Measurements from ENCODE around the gene EPB41L4B.
A peak's percentile ranks its signal among the peaks of the same experiment; 100 is the strongest.

Gene EPB41L4B

DNA sequence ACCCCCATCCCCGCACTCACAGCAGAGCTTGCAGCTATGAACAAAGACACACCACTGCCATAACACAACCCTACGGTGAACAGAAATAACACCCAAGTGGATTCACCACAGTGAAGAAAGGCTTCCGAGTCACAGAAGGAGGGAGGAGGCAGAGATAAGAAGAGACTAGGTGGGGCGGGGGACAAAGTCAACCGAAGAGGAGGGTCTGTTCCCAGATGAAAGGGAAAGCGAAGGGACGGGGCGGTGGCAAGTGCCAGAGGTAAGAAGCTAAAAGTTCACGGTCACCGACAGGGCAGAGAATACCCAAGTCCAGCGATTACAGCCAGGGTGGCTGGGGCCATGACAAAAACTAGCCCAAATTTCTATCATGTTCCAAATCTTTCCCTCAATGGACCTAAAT lies 21.0 kb downstream of the EPB41L4B start:
- TF ChIP-seq, protein P1, sequence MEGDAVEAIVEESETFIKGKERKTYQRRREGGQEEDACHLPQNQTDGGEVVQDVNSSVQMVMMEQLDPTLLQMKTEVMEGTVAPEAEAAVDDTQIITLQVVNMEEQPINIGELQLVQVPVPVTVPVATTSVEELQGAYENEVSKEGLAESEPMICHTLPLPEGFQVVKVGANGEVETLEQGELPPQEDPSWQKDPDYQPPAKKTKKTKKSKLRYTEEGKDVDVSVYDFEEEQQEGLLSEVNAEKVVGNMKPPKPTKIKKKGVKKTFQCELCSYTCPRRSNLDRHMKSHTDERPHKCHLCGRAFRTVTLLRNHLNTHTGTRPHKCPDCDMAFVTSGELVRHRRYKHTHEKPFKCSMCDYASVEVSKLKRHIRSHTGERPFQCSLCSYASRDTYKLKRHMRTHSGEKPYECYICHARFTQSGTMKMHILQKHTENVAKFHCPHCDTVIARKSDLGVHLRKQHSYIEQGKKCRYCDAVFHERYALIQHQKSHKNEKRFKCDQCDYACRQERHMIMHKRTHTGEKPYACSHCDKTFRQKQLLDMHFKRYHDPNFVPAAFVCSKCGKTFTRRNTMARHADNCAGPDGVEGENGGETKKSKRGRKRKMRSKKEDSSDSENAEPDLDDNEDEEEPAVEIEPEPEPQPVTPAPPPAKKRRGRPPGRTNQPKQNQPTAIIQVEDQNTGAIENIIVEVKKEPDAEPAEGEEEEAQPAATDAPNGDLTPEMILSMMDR (IDR thresholded peaks at IDR 0.05), result no peak
- no peaks in the 10 kb centered on the region for H3K36me3 Mint-ChIP-seq (ENCODE audit: low read depth)
- DNase-seq, result no peak
- H3K4me1 Mint-ChIP-seq, result peaks cover 26% of the 10 kb centered on the region
- H3K27ac Mint-ChIP-seq, result no peak overlapping the region
- peaks cover 13% of the 10 kb centered on the region for H3K27me3 Mint-ChIP-seq (ENCODE audit: low read depth, poor library complexity)
- no peak overlapping the region for H3K4me3 Mint-ChIP-seq
- H3K9me3 Mint-ChIP-seq, result no peaks in the 10 kb centered on the region

DNA sequence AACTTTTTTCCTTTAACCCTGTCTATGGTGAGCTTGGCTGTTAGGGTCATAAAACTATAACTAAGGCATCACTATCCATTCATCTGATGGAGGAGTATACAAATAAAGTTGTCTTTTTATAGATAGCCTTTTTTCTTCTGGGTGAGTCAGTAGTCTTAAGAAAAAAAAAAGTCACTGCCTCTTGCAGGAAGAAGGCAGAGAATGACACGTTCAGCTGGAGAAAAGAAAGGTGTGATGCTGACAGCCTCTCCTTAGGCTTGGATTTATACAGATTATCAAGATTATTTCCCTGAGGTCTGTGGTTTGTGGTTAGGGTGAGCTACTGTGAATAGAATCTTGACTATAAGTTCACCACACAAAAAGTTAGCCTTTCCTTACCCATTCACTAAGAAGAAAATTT lies 23.0 kb downstream of the EPB41L4B start:
- no peaks in the 10 kb centered on the region for H3K36me3 Mint-ChIP-seq (ENCODE audit: low read depth)
- DNase-seq, result no peak

DNA sequence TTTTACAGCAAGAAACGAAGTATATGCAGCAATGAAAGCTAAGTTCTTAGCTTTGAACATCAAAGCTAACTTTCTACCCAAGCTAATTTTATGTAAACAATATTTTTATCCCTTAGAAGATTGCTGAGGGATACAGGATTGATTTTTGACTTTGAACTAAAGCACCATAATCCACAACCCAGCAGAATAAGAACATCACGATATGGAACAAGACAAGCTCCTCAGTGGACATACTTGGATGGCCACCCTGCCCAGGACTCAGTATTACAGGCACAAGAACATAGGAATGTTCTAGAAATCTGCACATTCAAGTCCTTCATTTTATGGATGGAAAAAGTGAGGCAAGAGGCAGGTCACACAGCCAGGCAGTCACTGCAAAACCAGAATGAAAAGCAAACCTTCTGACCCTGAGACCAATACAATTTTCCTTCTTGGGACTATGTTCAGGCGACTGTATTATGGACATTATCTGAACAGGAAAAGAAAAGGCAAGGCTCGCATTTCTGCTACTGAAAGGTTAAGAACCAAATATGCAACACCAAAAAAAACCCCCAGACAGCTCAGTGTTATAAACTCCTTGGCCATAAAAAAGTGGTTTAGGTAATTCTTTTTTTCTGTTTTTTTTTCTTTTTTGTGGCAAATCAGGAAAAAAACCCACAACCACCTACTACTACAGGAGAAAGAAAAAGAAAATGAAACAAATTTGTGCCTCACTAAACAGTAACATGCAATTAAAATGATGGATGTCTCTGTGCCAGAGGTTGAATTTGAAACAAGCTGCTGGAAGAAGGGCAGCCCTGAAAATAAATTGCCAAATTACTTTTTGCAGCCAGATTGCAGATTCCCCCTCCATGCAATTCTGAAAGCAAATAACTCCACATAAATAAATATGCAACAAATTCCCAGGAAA lies 25.4 kb downstream of the EPB41L4B start:
- Mint-ChIP-seq H3K27ac (peak overlapping the region; percentile 75), H3K36me3 (ENCODE audit: low read depth) (no peaks in the 10 kb centered on the region), H3K4me3 (no peak overlapping the region), H3K4me1 (peaks cover 20% of the 10 kb centered on the region), H3K9me3 (no peaks in the 10 kb centered on the region), H3K27me3 (ENCODE audit: low read depth, poor library complexity) (peaks cover 12% of the 10 kb centered on the region)
- TF ChIP-seq, protein P1 (IDR thresholded peaks at IDR 0.05), result no peak
- DNase-seq, result no peak

More for the DNA sequence above, 23.0 kb downstream of the EPB41L4B start:
- Mint-ChIP-seq H3K4me3 (no peak overlapping the region), H3K9me3 (no peaks in the 10 kb centered on the region), H3K27ac (no peak overlapping the region), H3K4me1 (peaks cover 20% of the 10 kb centered on the region), H3K27me3 (ENCODE audit: low read depth, poor library complexity) (peaks cover 17% of the 10 kb centered on the region)
- TF ChIP-seq, protein P1 (IDR thresholded peaks at IDR 0.05), result no peak

DNA sequence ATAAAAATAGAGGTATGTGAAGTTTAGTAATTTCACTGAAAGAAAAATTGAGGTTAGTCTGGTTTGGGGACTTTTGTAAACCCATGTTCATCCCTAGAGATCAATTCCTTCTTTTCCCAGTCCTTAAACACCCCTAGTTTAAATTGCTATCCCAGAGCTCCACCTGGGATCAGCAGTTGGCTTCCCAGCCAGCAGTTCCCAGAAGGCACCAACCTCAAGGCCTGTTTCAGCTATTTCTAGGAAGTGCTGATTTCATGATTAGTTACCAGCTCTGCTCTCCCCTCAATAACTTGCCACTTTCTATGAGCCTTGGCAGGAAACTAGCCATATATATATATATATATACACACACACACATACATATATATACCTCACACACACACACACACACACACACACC lies 30.5 kb downstream of the EPB41L4B start:
- Mint-ChIP-seq H3K27ac (no peak overlapping the region), H3K4me1 (peaks cover 7% of the 10 kb centered on the region), H3K36me3 (ENCODE audit: low read depth) (no peaks in the 10 kb centered on the region), H3K9me3 (no peaks in the 10 kb centered on the region), H3K27me3 (ENCODE audit: low read depth, poor library complexity) (peaks cover 29% of the 10 kb centered on the region), H3K4me3 (no peak overlapping the region)
- TF ChIP-seq, protein P1 (IDR thresholded peaks at IDR 0.05), result no peak
- no peak for DNase-seq

DNA sequence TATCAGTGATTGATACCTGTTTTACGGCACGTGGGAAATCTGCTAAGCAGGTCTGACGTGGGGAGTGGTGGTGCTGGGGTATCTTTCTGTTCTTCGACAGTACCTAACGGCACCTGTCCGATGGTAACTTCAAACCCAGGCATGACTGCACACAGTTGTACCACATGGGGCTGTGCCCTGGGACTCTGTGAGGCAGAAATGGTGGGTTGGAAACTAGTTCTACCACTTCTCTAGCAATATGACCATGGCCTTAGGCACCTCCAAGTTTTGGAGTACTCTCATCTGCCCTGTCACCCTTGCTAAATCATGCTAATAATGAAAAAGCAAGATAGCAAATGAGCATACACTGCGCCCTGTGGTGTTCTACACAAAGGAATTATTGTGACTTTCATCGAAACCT lies 30.9 kb downstream of the EPB41L4B start:
- TF ChIP-seq, protein P1 (IDR thresholded peaks at IDR 0.05), result no peak
- Mint-ChIP-seq H3K9me3 (no peaks in the 10 kb centered on the region), H3K27me3 (ENCODE audit: low read depth, poor library complexity) (peaks cover 27% of the 10 kb centered on the region), H3K4me3 (no peak overlapping the region), H3K4me1 (peaks cover 2% of the 10 kb centered on the region), H3K27ac (no peak overlapping the region), H3K36me3 (ENCODE audit: low read depth) (no peaks in the 10 kb centered on the region)
- DNase-seq, result no peak

DNA sequence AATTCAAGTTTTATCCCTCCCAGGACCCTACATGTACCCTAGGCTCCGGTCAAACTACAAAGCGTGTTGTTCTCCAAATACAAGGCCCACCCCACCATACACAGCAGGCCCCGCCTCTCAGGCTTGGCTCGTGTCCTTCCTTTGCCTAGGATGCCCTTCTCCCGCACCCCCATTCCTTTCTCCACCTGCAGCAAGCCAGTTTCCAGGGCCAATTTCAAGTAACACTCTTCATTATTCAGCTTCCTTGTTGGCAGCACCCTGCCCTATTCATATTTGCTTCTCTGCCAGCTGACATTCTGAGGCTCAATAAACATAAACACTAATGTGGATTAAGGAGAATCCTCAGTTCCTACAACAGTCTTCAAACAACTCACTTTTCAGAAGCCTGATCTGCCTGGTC lies 31.7 kb downstream of the EPB41L4B start:
- Mint-ChIP-seq H3K27me3 (ENCODE audit: low read depth, poor library complexity) (peaks cover 25% of the 10 kb centered on the region), H3K4me1 (no peaks in the 10 kb centered on the region), H3K4me3 (no peak overlapping the region), H3K9me3 (no peaks in the 10 kb centered on the region), H3K27ac (no peak overlapping the region), H3K36me3 (ENCODE audit: low read depth) (no peaks in the 10 kb centered on the region)
- TF ChIP-seq, protein P1 (IDR thresholded peaks at IDR 0.05), result no peak
- no peak for DNase-seq
